A673 (cell line): ENCODE results near the gene HS6ST2. TPM values are rescaled to one million over a fixed set of nuclear protein-coding genes. Genes with fewer than 3 reads are reported as not detected.

ENCODE experiments used
- BruUV-seq: library from RNA; stranded (reverse); fragments of 400-500 nt; replicated peaks from 2 replicates; lab custom pipeline; 2021; lab: Mats Ljungman, UMichigan
- CTCF ChIA-PET: fragments of 300-600 bp; sonication (Branson Sonifier 250); formaldehyde crosslinking; loops from one replicate; lab custom pipeline; 2022; ENCODE audit warnings: antibody characterized with exemption; lab: Charles Lee
- POLR2A ChIA-PET: fragments of 300-600 bp; sonication (Branson Sonifier 250); formaldehyde crosslinking; loops from one replicate; lab custom pipeline; 2022; ENCODE audit warnings: antibody characterized with exemption; ENCODE audit not compliant: low non-redundant PET; lab: Charles Lee
- DNase-seq: peaks from one replicate; pipeline ENCODE4 v3.0.0-alpha.2; 2015; ENCODE audit warnings: low spot score
- H3K27ac ChIP-seq: fragments of 200-600 bp; sonication (generic); 2 replicates; pipeline ENCODE4 v1.5.1; 2016; ENCODE audit warnings: mixed run types, low read depth, mild to moderate bottlenecking, mixed read lengths, antibody characterized with exemption, low read length; ENCODE audit not compliant: poor library complexity, severe bottlenecking
- H3K27me3 ChIP-seq: fragments of 200-600 bp; sonication (generic); replicated peaks from 2 replicates; pipeline ENCODE4 v1.6.1; 2017; ENCODE audit warnings: mixed run types, low read depth, mild to moderate bottlenecking, mixed read lengths, antibody characterized with exemption, low read length; ENCODE audit not compliant: insufficient read depth, poor library complexity
- H3K36me3 ChIP-seq: fragments of 200-600 bp; sonication (generic); 2 replicates; pipeline ENCODE4 v1.6.1; 2016; ENCODE audit warnings: mixed run types, mild to moderate bottlenecking, mixed read lengths, antibody characterized with exemption, low read length; ENCODE audit not compliant: insufficient read depth, poor library complexity, severe bottlenecking
- H3K4me1 ChIP-seq: fragments of 200-600 bp; sonication (generic); 2 replicates; pipeline ENCODE4 v1.6.1; 2017; ENCODE audit warnings: mixed run types, mild to moderate bottlenecking, mixed read lengths, antibody characterized with exemption, low read length; ENCODE audit not compliant: insufficient read depth, poor library complexity, severe bottlenecking
- H3K4me3 ChIP-seq: fragments of 200-600 bp; sonication (generic); 2 replicates; pipeline ENCODE4 v1.5.1; 2016; ENCODE audit warnings: low read depth, mixed run types, mild to moderate bottlenecking, mixed read lengths, low read length; ENCODE audit not compliant: poor library complexity, severe bottlenecking
- H3K9me3 ChIP-seq: fragments of 200-600 bp; sonication (generic); 2 replicates; pipeline ENCODE4 v1.6.1; 2016; ENCODE audit warnings: mixed run types, low read depth, mild to moderate bottlenecking, mixed read lengths, antibody characterized with exemption, low read length; ENCODE audit not compliant: poor library complexity, severe bottlenecking
- EZH2 ChIP-seq: fragments of 200-600 bp; sonication (generic); IDR thresholded peaks from 2 replicates; pipeline ENCODE4 v1.6.1; 2017; ENCODE audit warnings: borderline replicate concordance, low read depth, mild to moderate bottlenecking, mixed read lengths, antibody characterized with exemption, low read length; ENCODE audit not compliant: poor library complexity, severe bottlenecking
- intact Hi-C: fragments of 100-400 bp; cut with micrococcal nuclease; formaldehyde crosslinking; loops from one replicate; pipeline ENCODE4 v1.10.0; 2022; ENCODE audit not compliant: unreplicated experiment
- total RNA-seq: library from RNA; stranded (reverse); gene quantifications from 2 replicates; pipeline ENCODE4 v1.2.3, GENCODE V29; 2021
- TF ChIP-seq, protein P1 (sequence below): fragments of 300-800, 200-600 bp; sonication (generic); conservative IDR thresholded peaks from 2 replicates; pipeline ENCODE4 v1.5.1; 2017; ENCODE audit warnings: low read depth, mild to moderate bottlenecking, antibody characterized with exemption, low read length, moderate library complexity, mixed read lengths

Gene HS6ST2
- total RNA-seq, 1 experiment from 2014 or later, result 6.9 TPM

DNA sequence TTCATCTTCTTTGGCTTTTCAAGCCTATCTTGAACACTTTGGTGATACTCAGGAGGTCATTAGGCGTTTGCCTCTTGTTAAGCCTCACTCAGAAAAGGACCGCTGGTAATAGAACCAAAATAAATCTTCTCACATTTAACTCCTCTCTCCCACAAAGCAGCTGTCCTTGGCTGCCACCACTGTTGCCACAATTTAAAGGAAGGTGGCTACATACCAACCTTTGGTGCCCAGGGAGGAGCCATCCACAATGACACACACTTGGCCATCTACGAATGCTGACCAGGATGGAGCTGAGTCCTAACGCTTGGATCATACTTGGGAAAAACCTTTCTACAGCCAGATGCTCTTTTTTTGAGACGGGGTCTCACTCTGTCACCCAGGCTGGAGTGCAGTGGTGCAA is 210.2 kb downstream of the HS6ST2 start:
- ChIA-PET POLR2A (no interaction called here), CTCF (no interaction called here)
- Histone ChIP-seq H3K4me1 (no peaks in the 10 kb centered on the region), H3K27ac (no peak overlapping the region), H3K36me3 (no peaks in the 10 kb centered on the region), H3K9me3 (no peaks in the 10 kb centered on the region), H3K4me3 (no peak overlapping the region), H3K27me3 (no peaks in the 10 kb centered on the region)
- no TSS peak for BruUV-seq
- intact Hi-C loops, result loop anchor here (10.0 kb wide), 1 partner anchor 227 kb away; no protein-coding TSS in a partner anchor
- no peak for TF ChIP-seq EZH2
- TF ChIP-seq, protein P1, sequence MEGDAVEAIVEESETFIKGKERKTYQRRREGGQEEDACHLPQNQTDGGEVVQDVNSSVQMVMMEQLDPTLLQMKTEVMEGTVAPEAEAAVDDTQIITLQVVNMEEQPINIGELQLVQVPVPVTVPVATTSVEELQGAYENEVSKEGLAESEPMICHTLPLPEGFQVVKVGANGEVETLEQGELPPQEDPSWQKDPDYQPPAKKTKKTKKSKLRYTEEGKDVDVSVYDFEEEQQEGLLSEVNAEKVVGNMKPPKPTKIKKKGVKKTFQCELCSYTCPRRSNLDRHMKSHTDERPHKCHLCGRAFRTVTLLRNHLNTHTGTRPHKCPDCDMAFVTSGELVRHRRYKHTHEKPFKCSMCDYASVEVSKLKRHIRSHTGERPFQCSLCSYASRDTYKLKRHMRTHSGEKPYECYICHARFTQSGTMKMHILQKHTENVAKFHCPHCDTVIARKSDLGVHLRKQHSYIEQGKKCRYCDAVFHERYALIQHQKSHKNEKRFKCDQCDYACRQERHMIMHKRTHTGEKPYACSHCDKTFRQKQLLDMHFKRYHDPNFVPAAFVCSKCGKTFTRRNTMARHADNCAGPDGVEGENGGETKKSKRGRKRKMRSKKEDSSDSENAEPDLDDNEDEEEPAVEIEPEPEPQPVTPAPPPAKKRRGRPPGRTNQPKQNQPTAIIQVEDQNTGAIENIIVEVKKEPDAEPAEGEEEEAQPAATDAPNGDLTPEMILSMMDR, result no peak
- no peak for DNase-seq

GRCh38 chrX:132745593-132745992 is 212.8 kb downstream of the HS6ST2 start:
- intact Hi-C loops, result loop anchor here (10.0 kb wide), 1 partner anchor 229 kb away; no protein-coding TSS in a partner anchor
- no TSS peak for BruUV-seq
- Histone ChIP-seq H3K36me3 (no peaks in the 10 kb centered on the region), H3K9me3 (no peaks in the 10 kb centered on the region), H3K27me3 (no peaks in the 10 kb centered on the region), H3K4me1 (no peaks in the 10 kb centered on the region), H3K27ac (no peak overlapping the region), H3K4me3 (no peak overlapping the region)
- TF ChIP-seq, protein P1, result no peak
- TF ChIP-seq EZH2, result no peak
- POLR2A ChIA-PET, result no interaction called here
- DNase-seq, result no peak
- CTCF ChIA-PET, result no interaction called here

DNA sequence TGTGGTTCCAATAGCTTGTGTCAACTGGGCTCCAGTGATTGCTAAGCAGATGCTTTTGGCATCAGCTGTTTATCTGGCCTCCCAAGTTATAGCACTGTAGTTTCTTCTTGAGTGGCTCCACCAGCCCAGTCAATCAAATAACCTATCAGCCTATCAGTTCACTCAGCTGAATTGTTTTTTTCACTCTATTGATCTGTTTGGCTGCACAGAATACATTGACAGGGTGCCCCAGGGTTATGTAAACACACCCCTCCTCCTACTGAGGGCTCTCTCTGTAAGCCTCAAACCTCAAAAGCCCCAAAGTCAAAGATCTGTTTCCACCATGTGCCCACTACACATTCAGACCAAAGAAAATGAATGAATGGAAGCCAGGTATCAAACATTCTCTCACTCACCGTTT is 214.0 kb downstream of the HS6ST2 start:
- no peaks in the 10 kb centered on the region for H3K36me3 ChIP-seq
- H3K4me1 ChIP-seq, result no peaks in the 10 kb centered on the region
- no peaks in the 10 kb centered on the region for H3K9me3 ChIP-seq
- DNase-seq, result no peak
- intact Hi-C loops, result loop anchor here (5.0 to 10.0 kb wide), 2 partner anchors 230 to 428 kb away; no protein-coding TSS in a partner anchor
- ChIA-PET CTCF (no interaction called here), POLR2A (no interaction called here)
- H3K27me3 ChIP-seq, result no peaks in the 10 kb centered on the region
- BruUV-seq, result no TSS peak
- TF ChIP-seq, protein P1, result no peak
- TF ChIP-seq EZH2, result no peak
- no peak overlapping the region for H3K4me3 ChIP-seq
- H3K27ac ChIP-seq, result no peak overlapping the region
